Fibroblast of lung (primary cell): ENCODE data around the gene PRDM16. TPM values are rescaled to one million over a fixed set of nuclear protein-coding genes. Genes with fewer than 3 reads are reported as not detected.

Source experiments
- DNase-seq, 2 donors: peaks; one replicate each; pipeline versions ENCODE4 v3.0.0 to v3.0.0-alpha.2; 2010; ENCODE audit warnings: low read depth in 2 of 2
- H2AFZ ChIP-seq: 2 replicates; pipeline ENCODE4 v1.5.1; 2012; ENCODE audit warnings: low read length, control low read depth, inconsistent platforms
- H3K27ac ChIP-seq: 2 replicates; pipeline ENCODE4 v1.5.1; 2011; ENCODE audit warnings: low read length, control low read depth; ENCODE audit not compliant: insufficient read depth
- H3K27me3 ChIP-seq: 2 replicates; pipeline ENCODE4 v1.5.1; 2011; ENCODE audit warnings: mild to moderate bottlenecking, low read length; ENCODE audit not compliant: control insufficient read depth, insufficient read depth
- H3K36me3 ChIP-seq: 2 replicates; pipeline ENCODE4 v1.5.1; 2011; ENCODE audit warnings: low read length; ENCODE audit not compliant: control insufficient read depth, insufficient read depth
- H3K4me1 ChIP-seq: 2 replicates; pipeline ENCODE4 v1.5.1; 2011; ENCODE audit warnings: low read length; ENCODE audit not compliant: control insufficient read depth, insufficient read depth; ENCODE audit errors: extremely low read depth
- H3K4me2 ChIP-seq: 2 replicates; pipeline ENCODE4 v1.5.1; 2011; ENCODE audit warnings: low read length, control low read depth; ENCODE audit not compliant: insufficient read depth; ENCODE audit errors: extremely low read depth
- H3K4me3 ChIP-seq, 4 experiments: fragments of 200-600 bp in 1 of 4; sonication (generic) in 1 of 4; replicated peaks in 1 of 4; 2 replicates each; pipeline ENCODE4 v1.5.1; 2011 to 2016; ENCODE audit warnings: low read length in 4 of 4, low read depth in 3 of 4, mild to moderate bottlenecking in 3 of 4, control low read depth in 2 of 4, inconsistent platforms in 1 of 4, mixed read lengths in 1 of 4; ENCODE audit not compliant: insufficient read depth in 1 of 4; ENCODE audit errors: control extremely low read depth in 1 of 4
- H3K79me2 ChIP-seq: 2 replicates; pipeline ENCODE4 v1.5.1; 2012; ENCODE audit warnings: mild to moderate bottlenecking, low read length, inconsistent platforms; ENCODE audit not compliant: control insufficient read depth, insufficient read depth
- H3K9ac ChIP-seq: 2 replicates; pipeline ENCODE4 v1.5.1; 2011; ENCODE audit warnings: mild to moderate bottlenecking, low read length, control low read depth; ENCODE audit not compliant: insufficient read depth
- H3K9me3 ChIP-seq: 2 replicates; pipeline ENCODE4 v1.5.1; 2012; ENCODE audit warnings: low read depth, low read length; ENCODE audit not compliant: control insufficient read depth, insufficient read depth
- H4K20me1 ChIP-seq: 2 replicates; pipeline ENCODE4 v1.5.1; 2011; ENCODE audit warnings: low read length; ENCODE audit not compliant: control insufficient read depth, insufficient read depth; ENCODE audit errors: extremely low read depth
- EZH2 ChIP-seq: IDR thresholded peaks from 2 replicates; pipeline ENCODE4 v1.5.1; 2012; ENCODE audit warnings: low read length, control low read depth, mild to moderate bottlenecking; ENCODE audit errors: missing control alignments
- polyA plus RNA-seq, 2 donors: library from polyadenylated mRNA; depleted of rRNA in 1 of 2; stranded (reverse) in 1 of 2; unstranded in 1 of 2; fragments of >200 nt; gene quantifications; 2 replicates each; pipeline ENCODE4 v1.2.1, GENCODE V29; 2011 to 2012; ENCODE audit warnings: missing spikeins in 1 of 2
- total RNA-seq: library from RNA; depleted of rRNA; stranded (reverse); fragments of >200 nt; gene quantifications from 2 replicates; pipeline ENCODE4 v1.2.1, GENCODE V29; 2014
- TF ChIP-seq, protein P1 (sequence below), 2 donors: IDR thresholded peaks in 1 of 2; conservative IDR thresholded peaks in 1 of 2; 1 replicate in 1 of 2; 2 replicates in 1 of 2; pipeline ENCODE4 v1.5.1; 2011 to 2012; ENCODE audit warnings: low read length in 2 of 2, control low read depth in 1 of 2, inconsistent platforms in 1 of 2, low read depth in 1 of 2, mild to moderate bottlenecking in 1 of 2

The PRDM16 gene
- total and polyA plus RNA-seq, 2 donors (not counting 1 experiment from before 2014, with no cell fraction given) = 0.30 to 1.8 TPM

DNA sequence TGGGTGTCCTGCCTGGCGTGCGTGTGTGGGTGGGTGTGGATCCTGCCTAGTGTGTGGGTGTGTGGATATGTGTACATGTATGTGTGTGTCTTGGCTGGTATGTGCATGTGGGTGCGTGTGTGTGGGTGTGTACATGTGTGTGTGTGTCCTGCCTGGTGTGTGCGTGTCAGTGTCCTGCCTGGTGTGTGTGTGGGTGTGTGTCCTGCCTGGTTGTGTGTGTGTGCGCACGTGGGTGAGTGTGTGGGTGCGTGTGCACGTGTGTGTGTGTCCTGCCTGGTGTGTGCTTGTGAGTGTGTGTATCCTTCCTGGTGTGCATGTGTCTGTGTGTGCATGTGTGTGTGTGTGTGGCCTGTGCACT is 60.1 kb downstream of the PRDM16 start:
- H2AFZ ChIP-seq = no peak overlapping the region
- no peaks in the 10 kb centered on the region for H3K36me3 ChIP-seq

DNA sequence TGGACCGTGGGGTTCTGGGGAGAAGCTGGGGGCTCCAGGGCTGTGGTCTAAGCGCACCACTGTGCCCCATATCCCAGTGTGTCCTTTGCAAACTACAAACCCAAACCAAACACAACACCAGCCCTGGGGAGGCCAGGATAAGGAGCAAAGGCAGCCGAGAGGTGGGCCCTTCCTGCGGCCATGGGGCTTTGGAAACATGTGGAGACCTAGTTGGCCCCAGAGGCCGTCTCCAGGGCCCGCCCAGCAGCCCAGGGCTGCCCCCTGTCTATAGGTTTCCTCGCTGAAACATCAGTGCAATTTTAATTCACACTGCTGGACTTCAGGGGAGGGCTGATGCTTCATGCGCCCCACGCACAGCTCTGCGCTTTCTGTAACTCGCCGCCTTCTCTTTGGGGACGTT is 61.3 kb downstream of the PRDM16 start:
- Histone ChIP-seq H3K27me3 (no peaks in the 10 kb centered on the region), H3K27ac (no peak overlapping the region), H3K4me2 (no peak overlapping the region), H4K20me1 (no peaks in the 10 kb centered on the region), H3K36me3 (no peaks in the 10 kb centered on the region), H3K79me2 (no peaks in the 10 kb centered on the region), H3K4me3 (no peak overlapping the region), H2AFZ (no peak overlapping the region), H3K9me3 (no peaks in the 10 kb centered on the region), H3K4me1 (no peaks in the 10 kb centered on the region), H3K9ac (no peak overlapping the region)
- no peak for TF ChIP-seq EZH2
- TF ChIP-seq, protein P1, sequence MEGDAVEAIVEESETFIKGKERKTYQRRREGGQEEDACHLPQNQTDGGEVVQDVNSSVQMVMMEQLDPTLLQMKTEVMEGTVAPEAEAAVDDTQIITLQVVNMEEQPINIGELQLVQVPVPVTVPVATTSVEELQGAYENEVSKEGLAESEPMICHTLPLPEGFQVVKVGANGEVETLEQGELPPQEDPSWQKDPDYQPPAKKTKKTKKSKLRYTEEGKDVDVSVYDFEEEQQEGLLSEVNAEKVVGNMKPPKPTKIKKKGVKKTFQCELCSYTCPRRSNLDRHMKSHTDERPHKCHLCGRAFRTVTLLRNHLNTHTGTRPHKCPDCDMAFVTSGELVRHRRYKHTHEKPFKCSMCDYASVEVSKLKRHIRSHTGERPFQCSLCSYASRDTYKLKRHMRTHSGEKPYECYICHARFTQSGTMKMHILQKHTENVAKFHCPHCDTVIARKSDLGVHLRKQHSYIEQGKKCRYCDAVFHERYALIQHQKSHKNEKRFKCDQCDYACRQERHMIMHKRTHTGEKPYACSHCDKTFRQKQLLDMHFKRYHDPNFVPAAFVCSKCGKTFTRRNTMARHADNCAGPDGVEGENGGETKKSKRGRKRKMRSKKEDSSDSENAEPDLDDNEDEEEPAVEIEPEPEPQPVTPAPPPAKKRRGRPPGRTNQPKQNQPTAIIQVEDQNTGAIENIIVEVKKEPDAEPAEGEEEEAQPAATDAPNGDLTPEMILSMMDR (conservative IDR thresholded peaks at IDR 0.05 in 1 of 2, IDR thresholded peaks at IDR 0.05 in 1 of 2; ENCODE audit: low read depth in 1 of 2, low read length in 2 of 2) = no peak
- no peak for DNase-seq

More for the DNA sequence above, 60.1 kb downstream of the PRDM16 start:
- no peak overlapping the region for H3K4me2 ChIP-seq
- no peak overlapping the region for H3K9ac ChIP-seq
- H3K9me3 ChIP-seq = no peaks in the 10 kb centered on the region
- H3K4me3 ChIP-seq = no peak overlapping the region
- DNase-seq = no peak
- TF ChIP-seq, protein P1 (conservative IDR thresholded peaks at IDR 0.05 in 1 of 2, IDR thresholded peaks at IDR 0.05 in 1 of 2; ENCODE audit: low read depth in 1 of 2, low read length in 2 of 2) = no peak
- TF ChIP-seq EZH2 = no peak
- H3K79me2 ChIP-seq = no peaks in the 10 kb centered on the region
- no peak overlapping the region for H3K27ac ChIP-seq
- H3K4me1 ChIP-seq = no peaks in the 10 kb centered on the region
- H4K20me1 ChIP-seq = no peaks in the 10 kb centered on the region
- no peaks in the 10 kb centered on the region for H3K27me3 ChIP-seq

DNA sequence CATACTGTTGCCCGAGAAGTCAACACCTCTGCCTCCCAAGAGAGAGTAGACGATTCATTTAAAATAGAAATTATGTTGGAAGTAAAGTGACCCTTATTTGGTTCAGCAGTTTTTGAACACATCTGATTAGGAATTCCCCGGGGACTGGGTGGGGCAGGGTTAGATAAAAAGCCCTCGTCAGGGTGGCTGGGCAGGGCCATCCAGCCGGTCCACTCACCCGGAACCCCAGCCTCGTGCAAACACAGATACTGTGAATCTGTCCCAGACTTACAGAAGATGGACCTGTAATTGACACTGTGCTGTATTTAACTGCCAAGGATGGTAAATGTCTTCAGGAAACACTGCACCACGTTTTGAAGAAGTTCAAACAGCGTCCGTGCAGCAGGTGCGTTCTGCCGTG is 63.7 kb downstream of the PRDM16 start:
- Histone ChIP-seq H4K20me1 (no peaks in the 10 kb centered on the region), H3K4me2 (no peak overlapping the region), H2AFZ (no peak overlapping the region), H3K79me2 (no peaks in the 10 kb centered on the region), H3K9me3 (no peaks in the 10 kb centered on the region), H3K4me1 (no peaks in the 10 kb centered on the region), H3K27me3 (no peaks in the 10 kb centered on the region), H3K9ac (no peak overlapping the region), H3K4me3 (no peak overlapping the region), H3K27ac (no peak overlapping the region), H3K36me3 (no peaks in the 10 kb centered on the region)
- no peak for DNase-seq
- TF ChIP-seq, protein P1 (conservative IDR thresholded peaks at IDR 0.05 in 1 of 2, IDR thresholded peaks at IDR 0.05 in 1 of 2; ENCODE audit: low read depth in 1 of 2, low read length in 2 of 2) = no peak
- no peak for TF ChIP-seq EZH2
